Measurements from ENCODE around the gene FBRS. TPM values are rescaled to one million over a fixed set of nuclear protein-coding genes. Genes with fewer than 3 reads are reported as not detected.
A peak's percentile ranks its signal among the peaks of the same experiment; 100 is the strongest.

FBRS gene
- total RNA-seq, 1 donor from 2014 or later, result 25.1 TPM

DNA sequence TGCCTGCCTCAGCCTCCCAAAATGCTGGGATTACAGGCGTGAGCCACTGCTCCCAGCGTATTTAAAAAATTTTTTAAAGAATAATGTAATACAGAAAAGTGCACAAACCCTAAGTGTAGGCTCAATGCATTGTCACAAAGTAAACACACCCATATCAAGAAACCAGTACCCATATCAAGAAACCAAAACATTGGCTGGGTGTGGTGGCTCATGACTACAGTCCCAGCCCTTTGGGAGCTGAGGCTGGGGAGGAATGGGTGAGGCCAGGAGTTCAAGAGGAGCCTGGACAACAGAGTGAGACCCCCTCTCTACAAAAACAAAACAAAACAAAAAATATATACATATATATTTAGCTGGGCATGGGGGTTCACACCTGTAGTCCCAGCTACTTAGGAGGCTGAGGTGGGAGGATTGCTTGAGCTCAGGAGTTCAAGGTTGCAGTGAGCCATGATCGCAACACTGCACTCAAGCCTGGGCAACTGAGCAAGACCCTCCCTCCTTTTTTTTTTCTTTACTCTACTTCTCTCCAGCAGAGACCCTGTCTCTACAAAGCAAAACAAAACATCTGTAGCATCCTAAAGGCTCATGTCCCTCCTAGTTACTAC, 16.8 kb upstream of the FBRS start:
- DNase-seq (ENCODE audit: low read depth), result no peak

DNA sequence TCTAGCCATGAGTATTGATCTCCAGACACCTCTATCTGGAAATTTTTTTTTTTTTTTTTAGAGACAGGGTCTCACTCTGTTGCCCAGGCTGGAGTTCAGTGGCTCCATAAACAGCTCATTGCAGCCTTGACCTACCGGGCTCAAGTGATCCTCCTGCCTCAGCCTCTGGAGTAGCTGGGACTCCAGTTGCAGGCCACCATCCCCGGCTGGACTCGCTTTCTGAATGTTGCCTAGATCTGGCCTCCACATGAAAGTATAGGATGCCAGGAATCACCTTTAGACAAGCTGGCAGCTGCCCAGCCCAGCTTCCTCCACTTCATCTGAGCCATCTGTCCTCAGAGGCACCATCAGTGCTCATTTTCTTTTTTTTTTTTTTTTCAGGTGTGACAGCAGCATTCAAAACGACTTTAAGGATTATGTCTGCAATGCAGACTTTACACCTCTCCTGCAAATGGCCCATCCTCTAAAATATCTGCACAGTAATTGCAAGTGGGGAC, 13.8 kb upstream of the FBRS start:
- no peak for DNase-seq (ENCODE audit: low read depth)

GRCh38 chr16:30645727-30646126, 12.5 kb upstream of the FBRS start:
- DNase-seq (ENCODE audit: low read depth), result no peak

GRCh38 chr16:30647274-30647571, 11.0 kb upstream of the FBRS start:
- DNase-seq (ENCODE audit: low read depth), result no peak

DNA sequence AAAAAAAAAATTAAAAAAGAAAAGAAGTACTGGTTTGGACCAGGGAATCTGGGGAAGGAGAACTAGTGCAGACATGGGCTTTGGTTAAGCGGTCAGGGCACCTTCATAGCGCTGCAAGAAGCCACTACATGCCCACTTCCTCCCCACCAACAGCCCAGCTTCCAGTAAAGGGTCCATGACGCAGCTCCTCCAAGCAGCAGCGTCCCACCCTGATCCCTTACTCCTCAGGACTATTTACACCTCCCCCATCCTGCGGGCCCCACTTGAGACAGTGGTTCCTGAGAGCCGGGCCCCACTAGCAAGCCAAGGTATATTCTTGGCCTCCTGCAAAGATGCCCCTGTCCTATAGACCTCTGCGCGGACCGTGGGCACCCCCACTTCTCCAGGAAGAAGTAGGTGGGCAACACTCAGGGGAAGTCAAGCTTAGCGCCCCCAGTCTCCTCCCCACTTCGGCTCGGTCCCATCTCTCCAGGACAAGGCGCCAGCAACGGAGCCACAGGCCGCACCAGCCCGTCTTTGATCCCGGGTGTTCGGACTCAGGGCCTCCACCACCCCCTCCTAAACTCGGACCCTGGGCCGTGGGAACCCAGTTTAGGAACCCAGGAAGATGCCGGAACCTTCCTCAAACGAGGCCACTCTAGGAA, 8.4 kb upstream of the FBRS start:
- no peak for DNase-seq (ENCODE audit: low read depth)

DNA sequence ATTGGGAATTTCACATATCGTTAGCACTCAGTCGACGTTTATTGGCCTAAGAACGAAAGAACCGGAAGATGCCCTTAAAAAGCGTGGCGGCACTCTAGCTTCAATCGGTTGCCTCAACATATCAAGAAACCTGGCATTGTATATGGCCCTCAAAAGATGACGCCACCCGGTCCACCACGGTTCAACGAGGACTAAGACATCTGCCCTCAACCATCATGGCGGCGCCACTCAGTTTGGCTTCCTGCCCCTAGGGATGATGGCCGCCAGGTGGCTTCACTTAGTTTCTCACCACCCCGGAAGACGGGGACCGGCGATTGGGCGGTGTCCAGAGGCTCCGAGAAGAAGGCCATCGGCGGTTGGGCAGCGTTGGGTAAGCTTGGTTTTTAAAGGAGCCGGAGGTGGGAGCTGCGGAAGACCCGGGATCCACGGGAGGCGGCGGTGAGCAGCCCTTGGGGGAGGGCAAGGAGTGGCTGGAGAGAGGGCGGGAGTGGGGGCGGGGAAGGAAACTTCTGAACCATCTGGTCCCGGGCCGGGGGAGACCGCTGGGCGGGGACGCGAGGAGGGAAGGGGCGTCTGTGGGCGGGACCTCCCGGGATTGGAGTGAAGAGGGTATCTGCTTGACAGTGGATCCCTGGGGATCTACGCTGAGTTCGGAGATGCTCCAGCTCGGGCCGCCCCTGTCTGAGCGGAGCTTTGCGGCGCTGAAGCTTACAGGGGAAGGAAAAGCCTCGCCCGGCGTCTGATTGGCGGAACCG, 7.7 kb upstream of the FBRS start, which contains the start of gene PRR14:
Gene PRR14 (plus strand): TSS at position 592 of the 755 bp plus-strand sequence. CDS start 686 bp downstream, outside the sequence.
- DNase-seq (ENCODE audit: low read depth), result peak; percentile 100

GRCh38 chr16:30651124-30652004, 6.9 kb upstream of the FBRS start:
- DNase-seq (ENCODE audit: low read depth), result peak; percentile 77

DNA sequence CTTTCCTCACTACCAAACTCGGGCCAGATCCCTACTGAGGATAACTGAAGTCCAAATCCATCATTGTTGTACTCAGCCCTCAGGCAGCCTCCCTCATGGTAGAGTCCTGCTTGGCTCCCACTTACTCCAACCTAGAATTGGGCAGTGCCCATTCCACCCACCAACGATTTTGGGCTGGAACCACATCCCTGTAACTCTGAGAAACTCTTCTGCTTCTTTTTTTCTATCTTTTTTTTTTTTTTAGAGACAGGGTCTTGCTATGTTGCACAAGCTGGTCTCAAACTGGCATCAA, 6.3 kb upstream of the FBRS start:
- DNase-seq (ENCODE audit: low read depth), result no peak

DNA sequence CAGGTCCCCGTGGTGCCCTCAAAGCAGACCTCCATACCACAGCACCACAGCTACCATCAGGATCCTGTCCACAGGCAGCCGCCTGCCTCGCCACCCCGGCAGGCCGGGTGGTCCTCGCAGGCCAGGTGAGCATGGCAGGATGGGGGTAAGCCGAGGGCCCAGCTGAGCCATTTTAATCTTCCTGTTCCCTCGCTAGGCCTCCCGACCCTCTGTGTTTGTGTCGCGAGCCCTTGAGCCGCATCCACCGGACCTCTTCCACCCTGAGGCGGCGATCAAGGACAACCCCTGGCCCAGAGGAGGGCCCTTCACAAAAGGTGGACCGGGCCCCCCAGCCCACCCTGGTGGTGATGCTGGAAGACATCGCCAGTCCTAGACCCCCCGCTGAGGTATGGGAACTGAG, 5.5 kb upstream of the FBRS start:
- DNase-seq (ENCODE audit: low read depth), result no peak

- no peak for DNase-seq (ENCODE audit: low read depth)
Observed at GRCh38 chr16:30654856-30655255, 3.4 kb upstream of the FBRS start.

GRCh38 chr16:30655815-30656347, 2.4 kb upstream of the FBRS start:
- no peak for DNase-seq (ENCODE audit: low read depth)

GRCh38 chr16:30656388-30656787, 1.8 kb upstream of the FBRS start:
- no peak for DNase-seq (ENCODE audit: low read depth)

DNA sequence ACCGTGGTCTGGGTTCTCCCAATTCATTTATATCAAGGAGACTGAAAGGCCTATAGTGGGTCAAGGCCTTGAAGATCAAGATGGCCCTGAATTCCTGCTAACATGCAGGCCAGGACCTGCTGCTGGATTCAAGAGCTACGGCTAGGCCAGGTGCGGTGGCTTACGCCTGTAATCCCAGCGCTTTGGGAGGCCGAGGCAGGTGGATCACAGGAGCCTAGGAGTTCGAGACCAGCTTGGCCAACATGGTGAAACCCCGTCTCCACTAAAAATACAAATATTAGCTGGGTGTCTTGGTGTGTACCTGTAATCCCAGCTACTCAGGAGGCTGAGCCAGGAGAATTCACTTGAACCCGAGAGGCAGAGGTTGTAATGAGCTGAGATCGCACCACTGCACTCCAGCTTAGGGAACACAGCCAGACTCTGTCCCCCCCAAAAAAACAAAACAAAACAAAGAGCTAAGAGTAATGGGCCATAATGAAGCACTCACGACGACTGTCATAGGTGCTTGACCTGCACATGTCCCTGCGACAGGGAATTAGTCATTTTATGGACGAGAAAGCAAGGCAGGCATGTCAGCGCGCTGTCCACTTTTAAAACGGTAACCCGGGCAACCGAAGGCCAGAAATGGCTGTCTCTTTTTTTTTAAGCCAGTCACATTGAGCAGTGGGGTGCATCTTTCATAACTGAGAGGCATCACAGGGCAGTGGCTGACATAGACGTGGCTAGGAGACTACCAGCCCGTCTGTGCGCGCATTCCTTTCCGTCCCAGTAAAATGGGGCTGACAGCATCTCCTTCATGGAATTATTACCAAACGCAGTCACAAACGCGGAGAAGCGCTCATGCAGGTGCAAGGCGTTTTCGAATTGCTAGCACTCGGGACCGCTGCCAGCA, 1.0 kb upstream of the FBRS start:
- DNase-seq (ENCODE audit: low read depth), result no peak

GRCh38 chr16:30658731-30659506, 688 bp downstream of the FBRS start:
- peak; percentile 96 for DNase-seq (ENCODE audit: low read depth)

DNA sequence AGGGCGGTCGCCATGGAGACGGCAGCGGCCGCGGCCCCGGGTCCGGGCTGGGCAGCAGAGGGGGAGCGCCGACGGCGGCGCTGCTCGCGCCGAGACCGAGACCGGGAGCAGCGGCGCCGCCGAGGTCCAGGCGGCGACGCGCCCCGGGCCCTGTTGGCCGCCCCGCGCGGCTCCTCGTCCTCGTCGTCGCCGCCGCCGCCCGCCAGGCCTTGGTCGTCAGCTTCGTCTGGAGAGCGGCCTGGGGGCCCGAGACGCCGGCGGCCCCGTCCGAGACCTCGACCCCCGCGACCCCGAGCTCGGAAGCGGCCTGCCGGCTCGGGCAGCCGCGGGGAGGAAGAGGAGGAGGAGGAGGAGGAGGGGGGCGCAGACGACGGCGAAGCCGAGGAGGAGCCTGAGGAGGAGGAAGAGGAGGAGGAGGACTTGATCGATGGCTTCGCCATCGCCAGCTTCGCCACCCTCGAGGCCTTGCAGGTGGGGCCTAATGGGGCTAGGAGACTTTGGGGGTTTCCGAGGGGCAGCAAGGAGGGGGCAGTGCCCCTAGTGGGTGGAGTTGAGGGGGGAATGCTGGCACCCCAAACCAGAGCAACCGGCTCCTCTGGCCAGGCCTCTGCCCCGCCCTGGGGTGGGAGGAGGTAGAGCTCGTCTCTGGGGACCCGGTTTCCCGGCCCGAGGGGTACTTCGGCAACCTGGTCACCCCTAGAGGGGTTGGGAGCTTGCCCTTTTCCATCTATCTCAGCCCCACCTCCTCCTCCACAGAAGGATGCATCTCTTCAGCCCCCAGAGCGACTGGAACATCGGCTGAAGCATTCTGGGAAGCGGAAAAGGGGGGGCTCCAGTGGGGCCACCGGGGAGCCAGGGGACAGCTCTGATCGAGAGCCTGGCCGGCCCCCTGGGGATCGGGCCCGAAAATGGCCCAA, 1.5 kb downstream of the FBRS start:
- DNase-seq (ENCODE audit: low read depth), result peak; percentile 19

- no peak for DNase-seq (ENCODE audit: low read depth)
Observed at GRCh38 chr16:30660424-30661261, 2.4 kb downstream of the FBRS start.

GRCh38 chr16:30662449-30662848, 4.2 kb downstream of the FBRS start:
- DNase-seq (ENCODE audit: low read depth), result no peak

DNA sequence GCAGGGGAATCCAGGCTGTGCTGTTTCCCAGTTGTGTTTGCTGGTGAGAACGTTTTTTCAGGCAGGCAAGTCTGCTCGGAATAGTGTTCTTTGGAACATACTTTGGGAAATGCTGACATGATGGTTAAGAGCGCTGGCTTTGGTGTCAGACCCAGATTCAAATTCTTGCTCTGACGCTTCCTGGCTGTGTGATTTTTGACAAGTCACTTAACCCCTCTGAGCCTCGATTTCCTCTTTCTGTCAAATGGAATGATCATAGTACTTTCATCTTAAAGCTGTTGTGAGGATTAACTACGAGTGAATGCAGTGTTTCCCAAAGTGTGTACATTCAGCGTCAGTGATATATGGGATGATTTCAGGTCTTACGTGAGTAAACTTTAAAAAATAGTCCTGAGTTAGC, 4.8 kb downstream of the FBRS start:
- DNase-seq (ENCODE audit: low read depth), result no peak

Measured in myocyte (in vitro differentiated cells).